GM10847 (cell line): ENCODE data around the gene FBXO11.

Experiments used
- POLR2A ChIP-seq: IDR thresholded peaks from 2 replicates; pipeline ENCODE4 v1.6.1; 2011; ENCODE audit not compliant: insufficient read length; ENCODE audit errors: extremely low read depth

Gene FBXO11

GRCh38 chr2:47870641-47871540, 35.4 kb downstream of the FBXO11 start:
- TF ChIP-seq POLR2A, result no peak

GRCh38 chr2:47869859-47870595, 36.3 kb downstream of the FBXO11 start:
- no peak for TF ChIP-seq POLR2A

- no peak for TF ChIP-seq POLR2A
Measured at GRCh38 chr2:47868611-47869352, 37.5 kb downstream of the FBXO11 start.

- no peak for TF ChIP-seq POLR2A
Measured at GRCh38 chr2:47867205-47867604, 39.1 kb downstream of the FBXO11 start.

GRCh38 chr2:47864566-47864965, 41.7 kb downstream of the FBXO11 start:
- TF ChIP-seq POLR2A, result no peak

GRCh38 chr2:47862949-47863348, 43.3 kb downstream of the FBXO11 start:
- TF ChIP-seq POLR2A, result no peak

- TF ChIP-seq POLR2A, result no peak
Measured at GRCh38 chr2:47850198-47850597, 56.1 kb downstream of the FBXO11 start.

GRCh38 chr2:47849368-47849767, 56.9 kb downstream of the FBXO11 start:
- no peak for TF ChIP-seq POLR2A

GRCh38 chr2:47844162-47844561, 62.1 kb downstream of the FBXO11 start:
- no peak for TF ChIP-seq POLR2A

GRCh38 chr2:47843407-47843806, 62.9 kb downstream of the FBXO11 start:
- no peak for TF ChIP-seq POLR2A

GRCh38 chr2:47842846-47843245, 63.5 kb downstream of the FBXO11 start:
- TF ChIP-seq POLR2A, result no peak

- TF ChIP-seq POLR2A, result no peak
Measured at GRCh38 chr2:47838686-47839085, 67.6 kb downstream of the FBXO11 start.

- TF ChIP-seq POLR2A, result no peak
Measured at GRCh38 chr2:47838249-47838648, 68.0 kb downstream of the FBXO11 start.

GRCh38 chr2:47833516-47833968, 72.8 kb downstream of the FBXO11 start:
- no peak for TF ChIP-seq POLR2A

GRCh38 chr2:47822518-47822917, 83.8 kb downstream of the FBXO11 start:
- no peak for TF ChIP-seq POLR2A
